Mucosa of stomach (tissue), 1 donor: ENCODE measurements around the gene RAB12.
"Not testable (repeated sequence)": the region's sequence is repeated elsewhere in the genome, so short reads cannot be mapped to it uniquely, and the experiment has no call there.

ENCODE experiments used
- H3K27me3 ChIP-seq: one replicate; pipeline ENCODE4 v1.7.0; 2013; ENCODE audit warnings: mild to moderate bottlenecking, low read length; ENCODE audit not compliant: control insufficient read depth, insufficient read depth
- H3K36me3 ChIP-seq: one replicate; pipeline ENCODE4 v1.7.0; 2013; ENCODE audit warnings: low read length; ENCODE audit not compliant: control insufficient read depth, insufficient read depth
- H3K4me1 ChIP-seq: one replicate; pipeline ENCODE4 v1.7.0; 2013; ENCODE audit warnings: mild to moderate bottlenecking, low read length; ENCODE audit not compliant: control insufficient read depth, insufficient read depth
- H3K4me3 ChIP-seq: one replicate; pipeline ENCODE4 v1.7.0; 2013; ENCODE audit warnings: low read length
- H3K9ac ChIP-seq: one replicate; pipeline ENCODE4 v1.7.0; 2013; ENCODE audit warnings: mild to moderate bottlenecking, low read length, moderate library complexity
- H3K9me3 ChIP-seq: one replicate; pipeline ENCODE4 v1.7.0; 2013; ENCODE audit warnings: mild to moderate bottlenecking, low read length, moderate library complexity; ENCODE audit not compliant: control insufficient read depth
- donor health status: Pancreatic carcinoma.

Gene RAB12

DNA sequence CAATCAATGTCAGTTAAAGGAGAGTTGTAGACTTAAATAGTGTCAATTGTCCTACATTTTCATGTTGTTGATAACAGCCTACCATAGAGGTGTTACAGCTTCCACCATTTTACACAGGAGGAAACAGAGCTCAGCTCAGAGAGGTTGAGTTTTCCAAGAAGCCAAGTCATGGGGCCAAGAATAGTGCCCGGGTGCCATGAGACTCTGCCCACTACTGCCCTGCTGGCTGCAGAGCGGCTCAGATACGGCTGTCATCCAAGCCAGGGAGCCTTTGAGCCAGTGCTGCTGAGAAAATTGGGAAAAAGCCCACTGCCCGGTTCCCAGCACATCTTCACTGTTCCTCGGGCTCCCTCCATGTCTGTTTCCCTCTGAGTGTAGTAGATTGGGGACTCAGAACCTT lies 22.0 kb downstream of the RAB12 start:
- H3K9me3 ChIP-seq, result no peaks in the 10 kb centered on the region
- no peak overlapping the region for H3K4me3 ChIP-seq
- no peaks in the 10 kb centered on the region for H3K4me1 ChIP-seq
- no peaks in the 10 kb centered on the region for H3K27me3 ChIP-seq
- H3K9ac ChIP-seq, result no peak overlapping the region
- no peaks in the 10 kb centered on the region for H3K36me3 ChIP-seq

DNA sequence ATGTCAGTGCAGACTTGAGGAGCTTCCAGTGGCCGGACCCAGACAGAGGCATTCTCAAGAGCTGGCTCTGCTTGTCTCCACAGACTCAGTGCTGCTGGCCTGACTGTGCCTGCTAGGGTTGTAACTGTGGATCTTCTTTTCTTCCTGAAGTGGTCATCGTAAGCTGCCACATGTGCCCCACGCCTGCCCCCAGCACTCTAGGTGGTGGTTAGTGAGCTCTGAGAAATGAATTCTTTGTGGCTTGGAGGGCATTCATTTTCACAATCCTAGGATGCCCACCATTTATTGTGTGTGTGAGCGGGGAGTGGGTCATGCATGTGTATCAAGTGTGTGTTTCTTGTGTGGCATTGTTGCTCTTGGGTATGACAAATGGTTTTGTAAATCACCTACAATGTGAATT lies 23.1 kb downstream of the RAB12 start:
- no peaks in the 10 kb centered on the region for H3K4me1 ChIP-seq
- no peaks in the 10 kb centered on the region for H3K27me3 ChIP-seq
- no peak overlapping the region for H3K9ac ChIP-seq
- H3K36me3 ChIP-seq, result no peaks in the 10 kb centered on the region
- H3K9me3 ChIP-seq, result no peaks in the 10 kb centered on the region
- no peak overlapping the region for H3K4me3 ChIP-seq

GRCh38 chr18:8634508-8634907 lies 25.3 kb downstream of the RAB12 start:
- H3K27me3 ChIP-seq, result no peaks in the 10 kb centered on the region
- no peak overlapping the region for H3K4me3 ChIP-seq
- H3K4me1 ChIP-seq, result no peaks in the 10 kb centered on the region
- H3K36me3 ChIP-seq, result no peaks in the 10 kb centered on the region
- H3K9me3 ChIP-seq, result no peaks in the 10 kb centered on the region
- H3K9ac ChIP-seq, result no peak overlapping the region

GRCh38 chr18:8635087-8635486 lies 25.9 kb downstream of the RAB12 start:
- no peak overlapping the region for H3K9ac ChIP-seq
- H3K27me3 ChIP-seq, result no peaks in the 10 kb centered on the region
- no peaks in the 10 kb centered on the region for H3K4me1 ChIP-seq
- no peaks in the 10 kb centered on the region for H3K36me3 ChIP-seq
- no peak overlapping the region for H3K4me3 ChIP-seq
- H3K9me3 ChIP-seq, result no peaks in the 10 kb centered on the region

DNA sequence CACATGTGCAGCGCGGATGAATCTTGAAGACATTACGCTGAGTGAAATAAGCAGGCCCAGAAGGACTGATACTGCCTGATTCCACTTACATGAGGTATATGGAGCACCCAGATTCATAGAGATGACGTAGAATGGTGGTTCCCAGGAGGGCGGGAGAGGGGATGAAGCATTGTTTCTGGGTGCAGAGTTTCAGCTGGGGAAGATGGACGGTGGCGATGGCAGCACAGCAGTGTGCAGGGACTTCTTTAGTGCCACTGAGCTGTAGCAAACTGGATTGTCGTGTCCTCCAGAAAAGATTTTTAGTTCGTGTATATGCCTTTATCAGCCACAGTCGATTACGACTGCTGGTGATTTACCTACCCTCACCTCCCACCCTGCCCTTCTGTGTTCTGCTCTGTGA lies 30.5 kb downstream of the RAB12 start:
- no peaks in the 10 kb centered on the region for H3K36me3 ChIP-seq
- H3K4me3 ChIP-seq, result no peak overlapping the region
- H3K9me3 ChIP-seq, result no peaks in the 10 kb centered on the region

GRCh38 chr18:8643326-8643878 lies 34.2 kb downstream of the RAB12 start:
- Histone ChIP-seq H3K4me1 (no peaks in the 10 kb centered on the region), H3K9ac (no peak overlapping the region), H3K4me3 (no peak overlapping the region), H3K9me3 (no peaks in the 10 kb centered on the region), H3K36me3 (no peaks in the 10 kb centered on the region), H3K27me3 (no peaks in the 10 kb centered on the region)

More for the DNA sequence above, 30.5 kb downstream of the RAB12 start:
- Histone ChIP-seq H3K27me3 (no peaks in the 10 kb centered on the region), H3K4me1 (no peaks in the 10 kb centered on the region), H3K9ac (no peak overlapping the region)

DNA sequence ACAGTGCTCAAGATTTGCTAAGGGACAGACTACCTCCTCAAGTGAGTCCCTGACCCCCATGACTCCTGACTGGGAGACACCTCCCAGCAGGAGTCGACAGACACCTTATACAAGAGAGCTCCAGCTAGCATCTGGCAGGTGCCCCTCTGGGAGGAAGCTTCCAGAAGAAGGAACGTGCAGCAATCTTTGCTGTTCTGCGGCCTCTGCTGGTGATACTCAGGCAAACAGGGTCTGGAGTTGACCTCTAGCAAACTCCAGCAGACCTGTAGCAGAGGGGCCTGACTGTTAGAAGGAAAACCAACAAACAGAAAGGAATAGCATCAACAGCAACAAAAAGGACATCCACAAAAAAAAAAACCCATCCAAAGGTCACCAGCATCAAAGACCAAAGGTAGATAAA lies 38.1 kb downstream of the RAB12 start:
- not testable (repeated sequence) for H3K9ac ChIP-seq, H3K9me3 ChIP-seq

GRCh38 chr18:8651478-8652261 lies 42.4 kb downstream of the RAB12 start:
- not testable (repeated sequence) for H3K9me3 ChIP-seq, H3K36me3 ChIP-seq, H3K4me1 ChIP-seq, H3K4me3 ChIP-seq, H3K9ac ChIP-seq, H3K27me3 ChIP-seq

More for the DNA sequence above, 38.1 kb downstream of the RAB12 start:
- H3K4me1 ChIP-seq, H3K36me3 ChIP-seq, H3K4me3 ChIP-seq, H3K27me3 ChIP-seq: not testable (repeated sequence)

DNA sequence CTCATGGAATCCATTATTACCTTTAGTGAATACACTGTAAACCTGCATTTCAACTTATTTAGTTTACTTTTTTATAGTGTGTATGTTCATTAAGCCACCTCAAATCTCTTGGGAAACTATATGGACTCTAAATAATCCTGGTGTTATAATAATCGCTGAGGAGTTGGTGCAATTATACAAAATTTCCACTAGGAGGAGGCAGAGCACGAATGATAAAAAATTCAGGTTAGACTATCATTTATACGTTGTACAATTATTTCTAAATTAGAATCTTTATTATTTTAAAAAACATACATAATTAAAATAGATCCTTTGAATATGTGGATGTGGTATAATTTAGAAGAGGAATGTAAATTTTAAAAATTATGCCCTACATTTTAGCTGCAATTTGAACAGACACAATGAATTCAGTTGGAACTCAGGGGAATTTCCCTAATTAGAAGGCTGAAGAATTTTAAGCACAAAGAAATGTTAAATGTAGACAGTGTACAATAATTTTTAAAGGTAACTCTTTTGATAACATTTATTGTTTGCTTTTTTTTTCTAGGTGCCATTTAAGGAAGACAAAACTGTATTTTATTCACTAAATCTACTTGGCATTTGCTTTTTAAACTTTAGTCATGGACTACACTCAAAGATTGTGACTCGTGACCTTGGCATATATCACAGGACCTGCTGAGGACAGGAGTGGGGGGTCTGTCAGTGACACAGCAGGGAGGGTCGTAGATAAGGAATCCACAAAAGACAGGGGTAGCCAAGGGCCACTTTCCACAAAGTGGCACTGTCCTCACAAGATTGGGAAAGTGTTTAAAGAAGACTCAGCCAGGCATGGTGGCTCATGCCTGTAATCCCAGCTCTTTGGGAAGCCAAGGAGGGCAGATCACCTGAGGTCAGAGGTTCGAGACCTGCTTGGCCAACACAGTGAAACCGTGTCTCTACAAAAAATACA lies 45.5 kb downstream of the RAB12 start:
- Histone ChIP-seq H3K9ac (no peak overlapping the region), H3K9me3 (no peaks in the 10 kb centered on the region), H3K4me3 (no peak overlapping the region), H3K4me1 (no peaks in the 10 kb centered on the region), H3K27me3 (no peaks in the 10 kb centered on the region), H3K36me3 (no peaks in the 10 kb centered on the region)

- Histone ChIP-seq H3K9me3 (no peaks in the 10 kb centered on the region), H3K4me3 (no peak overlapping the region), H3K9ac (no peak overlapping the region), H3K4me1 (no peaks in the 10 kb centered on the region), H3K36me3 (no peaks in the 10 kb centered on the region), H3K27me3 (no peaks in the 10 kb centered on the region)
These were observed 47.0 kb downstream of the RAB12 start for GRCh38 chr18:8656232-8656631.

- Histone ChIP-seq H3K27me3 (no peaks in the 10 kb centered on the region), H3K4me1 (peaks cover 3% of the 10 kb centered on the region), H3K9ac (no peak overlapping the region), H3K4me3 (no peak overlapping the region), H3K9me3 (no peaks in the 10 kb centered on the region), H3K36me3 (no peaks in the 10 kb centered on the region)
These were observed 48.0 kb downstream of the RAB12 start for GRCh38 chr18:8657050-8657820.
